ENCODE results near the gene CCL19.

Gene CCL19

GRCh38 chr9:34665381-34666250 is 25.5 kb downstream of the CCL19 start:
- Histone ChIP-seq H2AK5ac (ENCODE audit: low read length) (peak overlapping the region; percentile 73), H3K4ac (ENCODE audit: low read depth, low read length) (peak overlapping the region; percentile 93), H3K9me3 (ENCODE audit: insufficient read depth, low read depth, low read length) (peaks cover 4% of the 10 kb centered on the region), H3K79me1 (ENCODE audit: low read length) (peaks cover 8% of the 10 kb centered on the region), H3K14ac (ENCODE audit: low read length) (peak overlapping the region; percentile 95), H3K4me2 (ENCODE audit: low read length) (peak overlapping the region; percentile 95), H4K12ac (ENCODE audit: low read depth, low read length) (peak overlapping the region; percentile 93), H3K79me2 (ENCODE audit: control insufficient read depth, insufficient read depth, low read length, poor library complexity) (peaks cover 5% of the 10 kb centered on the region), H3K9ac (ENCODE audit: low read length) (peak overlapping the region; percentile 83), H3K27me3 (ENCODE audit: insufficient read depth, low read length) (no peaks in the 10 kb centered on the region), H3K36me3 (ENCODE audit: control insufficient read depth in 1 of 2, insufficient read depth in 2 of 2, low read length in 2 of 2) (peaks cover 3 to 7% of the 10 kb centered on the region in 2 experiments), H2BK12ac (ENCODE audit: low read length) (peak overlapping the region; percentile 37), H4K91ac (ENCODE audit: low read depth, low read length) (peak overlapping the region; percentile 99), H2BK120ac (ENCODE audit: insufficient read depth, low read length, poor library complexity) (peak overlapping the region; percentile 89), H3K18ac (ENCODE audit: low read length) (peak overlapping the region; percentile 99), H4K8ac (ENCODE audit: low read depth, low read length) (peak overlapping the region; percentile 98), H3K27ac (ENCODE audit: low read depth, low read length) (peak overlapping the region; percentile 83), H3K4me1 (ENCODE audit: control insufficient read depth in 1 of 2, insufficient read depth in 2 of 2, low read length in 2 of 2) (peaks cover 8 to 13% of the 10 kb centered on the region in 2 experiments), H3K4me3 (ENCODE audit: low read depth, low read length) (peak overlapping the region; percentile 80), H2BK5ac (ENCODE audit: low read depth, low read length, poor library complexity) (peak overlapping the region; percentile 68), H3K23ac (ENCODE audit: low read length) (no peak overlapping the region), H2AFZ (ENCODE audit: insufficient read depth, low read length, poor library complexity) (peak overlapping the region; percentile 69)
- DNase-seq: peak; percentile 96
- no CpG with 5 or more reads among the region's 55 CpGs for WGBS (ENCODE audit: extremely low coverage, insufficient coverage, insufficient read length)

- peaks cover 4% of the 10 kb centered on the region for H3K9me3 ChIP-seq (ENCODE audit: insufficient read depth, low read depth, low read length)
- no peak overlapping the region for H3K27ac ChIP-seq (ENCODE audit: low read depth, low read length)
- H3K18ac ChIP-seq (ENCODE audit: low read length): no peak overlapping the region
- no peak overlapping the region for H3K9ac ChIP-seq (ENCODE audit: low read length)
- peak overlapping the region; percentile 30 for H4K91ac ChIP-seq (ENCODE audit: low read depth, low read length)
- no peak overlapping the region for H3K4ac ChIP-seq (ENCODE audit: low read depth, low read length)
- H2AK5ac ChIP-seq (ENCODE audit: low read length): peak overlapping the region; percentile 67
- peak overlapping the region; percentile 38 for H2AFZ ChIP-seq (ENCODE audit: insufficient read depth, low read length, poor library complexity)
- peaks cover 5 to 10% of the 10 kb centered on the region in 2 experiments for H3K4me1 ChIP-seq (ENCODE audit: control insufficient read depth in 1 of 2, insufficient read depth in 2 of 2, low read length in 2 of 2)
- H4K12ac ChIP-seq (ENCODE audit: low read depth, low read length): peak overlapping the region; percentile 32
- peaks cover 3 to 10% of the 10 kb centered on the region in 2 experiments for H3K36me3 ChIP-seq (ENCODE audit: control insufficient read depth in 1 of 2, insufficient read depth in 2 of 2, low read length in 2 of 2)
- no peak overlapping the region for H2BK12ac ChIP-seq (ENCODE audit: low read length)
- peaks cover 8% of the 10 kb centered on the region for H3K79me1 ChIP-seq (ENCODE audit: low read length)
- H2BK120ac ChIP-seq (ENCODE audit: insufficient read depth, low read length, poor library complexity): no peak overlapping the region
- no peak for DNase-seq
- H2BK5ac ChIP-seq (ENCODE audit: low read depth, low read length, poor library complexity): no peak overlapping the region
- H3K27me3 ChIP-seq (ENCODE audit: insufficient read depth, low read length): no peaks in the 10 kb centered on the region
- WGBS (ENCODE audit: extremely low coverage, insufficient coverage, insufficient read length): no CpG with 5 or more reads among the region's 26 CpGs
- H3K14ac ChIP-seq (ENCODE audit: low read length): peak overlapping the region; percentile 71
- no peak overlapping the region for H3K23ac ChIP-seq (ENCODE audit: low read length)
- H4K8ac ChIP-seq (ENCODE audit: low read depth, low read length): peak overlapping the region; percentile 18
- peaks cover 5% of the 10 kb centered on the region for H3K79me2 ChIP-seq (ENCODE audit: control insufficient read depth, insufficient read depth, low read length, poor library complexity)
- peak overlapping the region; percentile 56 for H3K4me3 ChIP-seq (ENCODE audit: low read depth, low read length)
- H3K4me2 ChIP-seq (ENCODE audit: low read length): peak overlapping the region; percentile 94
Measured at GRCh38 chr9:34665067-34665380, 26.1 kb downstream of the CCL19 start.

- DNase-seq: peak; percentile 79 to 91
- H2AFZ ChIP-seq (ENCODE audit: insufficient read depth, low read length, poor library complexity): peak overlapping the region; percentile 38
- H3K4me1 ChIP-seq (ENCODE audit: control insufficient read depth in 1 of 2, insufficient read depth in 2 of 2, low read length in 2 of 2): peaks cover 5 to 10% of the 10 kb centered on the region in 2 experiments
- H4K12ac ChIP-seq (ENCODE audit: low read depth, low read length): peak overlapping the region; percentile 32
- H2BK12ac ChIP-seq (ENCODE audit: low read length): no peak overlapping the region
- H3K4ac ChIP-seq (ENCODE audit: low read depth, low read length): no peak overlapping the region
- no peak overlapping the region for H3K23ac ChIP-seq (ENCODE audit: low read length)
- H3K36me3 ChIP-seq (ENCODE audit: control insufficient read depth in 1 of 2, insufficient read depth in 2 of 2, low read length in 2 of 2): peaks cover 3 to 10% of the 10 kb centered on the region in 2 experiments
- peak overlapping the region; percentile 18 for H4K8ac ChIP-seq (ENCODE audit: low read depth, low read length)
- H2BK120ac ChIP-seq (ENCODE audit: insufficient read depth, low read length, poor library complexity): no peak overlapping the region
- peak overlapping the region; percentile 49 for H3K9ac ChIP-seq (ENCODE audit: low read length)
- H3K79me1 ChIP-seq (ENCODE audit: low read length): peaks cover 8% of the 10 kb centered on the region
- no peaks in the 10 kb centered on the region for H3K27me3 ChIP-seq (ENCODE audit: insufficient read depth, low read length)
- H3K9me3 ChIP-seq (ENCODE audit: insufficient read depth, low read depth, low read length): peaks cover 4% of the 10 kb centered on the region
- peak overlapping the region; percentile 56 for H3K4me3 ChIP-seq (ENCODE audit: low read depth, low read length)
- no peak overlapping the region for H3K27ac ChIP-seq (ENCODE audit: low read depth, low read length)
- peak overlapping the region; percentile 94 for H3K4me2 ChIP-seq (ENCODE audit: low read length)
- peak overlapping the region; percentile 67 for H2AK5ac ChIP-seq (ENCODE audit: low read length)
- H3K18ac ChIP-seq (ENCODE audit: low read length): no peak overlapping the region
- H3K79me2 ChIP-seq (ENCODE audit: control insufficient read depth, insufficient read depth, low read length, poor library complexity): peaks cover 5% of the 10 kb centered on the region
- peak overlapping the region; percentile 71 for H3K14ac ChIP-seq (ENCODE audit: low read length)
- peak overlapping the region; percentile 30 for H4K91ac ChIP-seq (ENCODE audit: low read depth, low read length)
- no CpG with 5 or more reads among the region's 18 CpGs for WGBS (ENCODE audit: extremely low coverage, insufficient coverage, insufficient read length)
- no peak overlapping the region for H2BK5ac ChIP-seq (ENCODE audit: low read depth, low read length, poor library complexity)
Measured at GRCh38 chr9:34664281-34665066, 26.6 kb downstream of the CCL19 start.

- no peak overlapping the region for H3K18ac ChIP-seq (ENCODE audit: low read length)
- H2AFZ ChIP-seq (ENCODE audit: insufficient read depth, low read length, poor library complexity): no peak overlapping the region
- H3K4ac ChIP-seq (ENCODE audit: low read depth, low read length): no peak overlapping the region
- peak in 1 of 2 donors; percentile 38 for DNase-seq
- H4K12ac ChIP-seq (ENCODE audit: low read depth, low read length): no peak overlapping the region
- no peak overlapping the region for H3K4me2 ChIP-seq (ENCODE audit: low read length)
- H2BK5ac ChIP-seq (ENCODE audit: low read depth, low read length, poor library complexity): no peak overlapping the region
- H3K23ac ChIP-seq (ENCODE audit: low read length): no peak overlapping the region
- peaks cover 0 to 6% of the 10 kb centered on the region in 2 experiments for H3K36me3 ChIP-seq (ENCODE audit: control insufficient read depth in 1 of 2, insufficient read depth in 2 of 2, low read length in 2 of 2)
- H3K14ac ChIP-seq (ENCODE audit: low read length): no peak overlapping the region
- H4K8ac ChIP-seq (ENCODE audit: low read depth, low read length): no peak overlapping the region
- no peaks in the 10 kb centered on the region for H3K27me3 ChIP-seq (ENCODE audit: insufficient read depth, low read length)
- peaks cover 5% of the 10 kb centered on the region for H3K79me2 ChIP-seq (ENCODE audit: control insufficient read depth, insufficient read depth, low read length, poor library complexity)
- H3K27ac ChIP-seq (ENCODE audit: low read depth, low read length): no peak overlapping the region
- peaks cover 1% of the 10 kb centered on the region for H3K9me3 ChIP-seq (ENCODE audit: insufficient read depth, low read depth, low read length)
- peaks cover 8% of the 10 kb centered on the region for H3K79me1 ChIP-seq (ENCODE audit: low read length)
- no peak overlapping the region for H2AK5ac ChIP-seq (ENCODE audit: low read length)
- H2BK120ac ChIP-seq (ENCODE audit: insufficient read depth, low read length, poor library complexity): no peak overlapping the region
- no peak overlapping the region for H2BK12ac ChIP-seq (ENCODE audit: low read length)
- H3K4me3 ChIP-seq (ENCODE audit: low read depth, low read length): no peak overlapping the region
- peaks cover 5 to 10% of the 10 kb centered on the region in 2 experiments for H3K4me1 ChIP-seq (ENCODE audit: control insufficient read depth in 1 of 2, insufficient read depth in 2 of 2, low read length in 2 of 2)
- H4K91ac ChIP-seq (ENCODE audit: low read depth, low read length): no peak overlapping the region
- no peak overlapping the region for H3K9ac ChIP-seq (ENCODE audit: low read length)
Measured at GRCh38 chr9:34663303-34663605, 27.8 kb downstream of the CCL19 start.

Measured in trophoblast cell (in vitro differentiated cells and primary cell).